SIG-M5 (cell line): ENCODE results near the gene IMPACT.
A peak's percentile ranks its signal among the peaks of the same experiment; 100 is the strongest.

ENCODE experiments used
- DNase-seq: peaks from one replicate; lab custom pipeline; 2025; lab: John Stamatoyannopoulos, UW

IMPACT gene

GRCh38 chr18:24421831-24422230 lies 4.6 kb upstream of the IMPACT start:
- DNase-seq = no peak

GRCh38 chr18:24426073-24426397 lies 435 bp upstream of the IMPACT start:
- DNase-seq = no peak

GRCh38 chr18:24427484-24427883 lies 1.0 kb downstream of the IMPACT start:
- DNase-seq = no peak

- DNase-seq = no peak
These were observed 2.2 kb downstream of the IMPACT start for GRCh38 chr18:24428709-24429108.

GRCh38 chr18:24429188-24429587 lies 2.7 kb downstream of the IMPACT start:
- DNase-seq = no peak

- peak; percentile 11 for DNase-seq
These were observed 6.1 kb downstream of the IMPACT start for GRCh38 chr18:24432618-24433017.

GRCh38 chr18:24436939-24437338 lies 10.5 kb downstream of the IMPACT start:
- no peak for DNase-seq

- peak; percentile 5 for DNase-seq
These were observed 17.4 kb downstream of the IMPACT start for GRCh38 chr18:24443870-24444269.

GRCh38 chr18:24446453-24446852 lies 20.0 kb downstream of the IMPACT start:
- no peak for DNase-seq

- DNase-seq = no peak
These were observed 20.6 kb downstream of the IMPACT start for GRCh38 chr18:24446953-24447538.

GRCh38 chr18:24447961-24448360 lies 21.5 kb downstream of the IMPACT start:
- no peak for DNase-seq

GRCh38 chr18:24456549-24456948 lies 30.1 kb downstream of the IMPACT start:
- no peak for DNase-seq

- peak; percentile 6 for DNase-seq
These were observed 33.3 kb downstream of the IMPACT start for GRCh38 chr18:24459772-24460171.

GRCh38 chr18:24460388-24460787 lies 33.9 kb downstream of the IMPACT start, which contains the start of gene HRH4:
TSS of gene HRH4 (plus strand) at chr18:24460637. CDS start at chr18:24460729, 92 bp downstream.
- DNase-seq = no peak

GRCh38 chr18:24461996-24462395 lies 35.5 kb downstream of the IMPACT start:
- DNase-seq = no peak

- DNase-seq = no peak
These were observed 36.6 kb downstream of the IMPACT start for GRCh38 chr18:24462838-24463775.

GRCh38 chr18:24465486-24465885 lies 39.0 kb downstream of the IMPACT start:
- peak; percentile 16 for DNase-seq

- DNase-seq = no peak
These were observed 40.3 kb downstream of the IMPACT start for GRCh38 chr18:24466771-24467170.

GRCh38 chr18:24470022-24470618 lies 43.6 kb downstream of the IMPACT start:
- DNase-seq = no peak

- DNase-seq = no peak
These were observed 44.3 kb downstream of the IMPACT start for GRCh38 chr18:24470805-24471204.

GRCh38 chr18:24472591-24472990 lies 46.1 kb downstream of the IMPACT start:
- DNase-seq = no peak

GRCh38 chr18:24474406-24474805 lies 47.9 kb downstream of the IMPACT start:
- DNase-seq = no peak
